ENCODE data around the gene R3HCC1L.

GRCh38 chr10:98244141-98244540 is 109.7 kb downstream of the R3HCC1L start:
- TF ChIP-seq CTCF (IDR thresholded peaks at IDR 0.05) (no peak), SIN3A (IDR thresholded peaks at IDR 0.05; ENCODE audit: borderline replicate concordance, insufficient read depth, low read depth, low read length) (no peak), REST (IDR thresholded peaks at IDR 0.05; ENCODE audit: insufficient read depth in 1 of 2, low read depth in 2 of 2, low read length in 1 of 2) (no peak)

Measured in Panc1 (cell line).